Fibroblast of lung (primary cell): Measurements from ENCODE around the gene FIBCD1. TPM values are rescaled to one million over a fixed set of nuclear protein-coding genes. Genes with fewer than 3 reads are reported as not detected.

Source experiments
- DNase-seq, 2 donors: peaks; one replicate each; pipeline versions ENCODE4 v3.0.0 to v3.0.0-alpha.2; 2010; ENCODE audit warnings: low read depth in 2 of 2
- H2AFZ ChIP-seq: 2 replicates; pipeline ENCODE4 v1.5.1; 2012; ENCODE audit warnings: low read length, control low read depth, inconsistent platforms
- H3K27ac ChIP-seq: 2 replicates; pipeline ENCODE4 v1.5.1; 2011; ENCODE audit warnings: low read length, control low read depth; ENCODE audit not compliant: insufficient read depth
- H3K27me3 ChIP-seq: 2 replicates; pipeline ENCODE4 v1.5.1; 2011; ENCODE audit warnings: mild to moderate bottlenecking, low read length; ENCODE audit not compliant: control insufficient read depth, insufficient read depth
- H3K36me3 ChIP-seq: 2 replicates; pipeline ENCODE4 v1.5.1; 2011; ENCODE audit warnings: low read length; ENCODE audit not compliant: control insufficient read depth, insufficient read depth
- H3K4me1 ChIP-seq: 2 replicates; pipeline ENCODE4 v1.5.1; 2011; ENCODE audit warnings: low read length; ENCODE audit not compliant: control insufficient read depth, insufficient read depth; ENCODE audit errors: extremely low read depth
- H3K4me2 ChIP-seq: 2 replicates; pipeline ENCODE4 v1.5.1; 2011; ENCODE audit warnings: low read length, control low read depth; ENCODE audit not compliant: insufficient read depth; ENCODE audit errors: extremely low read depth
- H3K4me3 ChIP-seq, 4 experiments: fragments of 200-600 bp in 1 of 4; sonication (generic) in 1 of 4; replicated peaks in 1 of 4; 2 replicates each; pipeline ENCODE4 v1.5.1; 2011 to 2016; ENCODE audit warnings: low read length in 4 of 4, low read depth in 3 of 4, mild to moderate bottlenecking in 3 of 4, control low read depth in 2 of 4, inconsistent platforms in 1 of 4, mixed read lengths in 1 of 4; ENCODE audit not compliant: insufficient read depth in 1 of 4; ENCODE audit errors: control extremely low read depth in 1 of 4
- H3K79me2 ChIP-seq: 2 replicates; pipeline ENCODE4 v1.5.1; 2012; ENCODE audit warnings: mild to moderate bottlenecking, low read length, inconsistent platforms; ENCODE audit not compliant: control insufficient read depth, insufficient read depth
- H3K9ac ChIP-seq: 2 replicates; pipeline ENCODE4 v1.5.1; 2011; ENCODE audit warnings: mild to moderate bottlenecking, low read length, control low read depth; ENCODE audit not compliant: insufficient read depth
- H3K9me3 ChIP-seq: 2 replicates; pipeline ENCODE4 v1.5.1; 2012; ENCODE audit warnings: low read depth, low read length; ENCODE audit not compliant: control insufficient read depth, insufficient read depth
- H4K20me1 ChIP-seq: 2 replicates; pipeline ENCODE4 v1.5.1; 2011; ENCODE audit warnings: low read length; ENCODE audit not compliant: control insufficient read depth, insufficient read depth; ENCODE audit errors: extremely low read depth
- CTCF ChIP-seq, 2 donors: IDR thresholded peaks in 1 of 2; conservative IDR thresholded peaks in 1 of 2; 1 replicate in 1 of 2; 2 replicates in 1 of 2; pipeline ENCODE4 v1.5.1; 2011 to 2012; ENCODE audit warnings: low read length in 2 of 2, control low read depth in 1 of 2, inconsistent platforms in 1 of 2, low read depth in 1 of 2, mild to moderate bottlenecking in 1 of 2
- EZH2 ChIP-seq: IDR thresholded peaks from 2 replicates; pipeline ENCODE4 v1.5.1; 2012; ENCODE audit warnings: low read length, control low read depth, mild to moderate bottlenecking; ENCODE audit errors: missing control alignments
- polyA plus RNA-seq, 2 donors: library from polyadenylated mRNA; depleted of rRNA in 1 of 2; stranded (reverse) in 1 of 2; unstranded in 1 of 2; fragments of >200 nt; gene quantifications; 2 replicates each; pipeline ENCODE4 v1.2.1, GENCODE V29; 2011 to 2012; ENCODE audit warnings: missing spikeins in 1 of 2
- total RNA-seq: library from RNA; depleted of rRNA; stranded (reverse); fragments of >200 nt; gene quantifications from 2 replicates; pipeline ENCODE4 v1.2.1, GENCODE V29; 2014

Gene FIBCD1
- total and polyA plus RNA-seq, 2 donors (not counting 1 experiment from before 2014, with no cell fraction given): 7.3 to 28.0 TPM

DNA sequence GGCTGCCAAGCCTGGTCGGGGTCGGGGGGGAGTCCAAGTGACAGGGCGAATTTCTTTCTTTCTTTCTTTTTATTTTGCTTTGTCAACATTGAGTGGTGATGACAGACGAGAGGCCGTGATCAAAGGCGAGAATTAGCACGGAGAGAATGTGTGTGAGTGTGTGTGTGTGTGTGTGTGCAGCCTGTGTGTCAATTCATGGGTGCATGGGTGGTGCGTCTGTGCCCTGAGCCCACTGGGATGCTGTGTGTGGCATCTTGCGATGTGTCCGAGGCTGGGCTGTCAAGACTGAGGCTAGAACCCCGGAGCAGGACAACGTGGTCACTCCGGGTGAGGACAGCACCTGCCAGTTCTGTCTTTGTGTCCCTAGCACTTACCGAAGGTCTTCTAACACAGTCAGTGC, 4.7 kb upstream of the FIBCD1 start:
- Histone ChIP-seq H3K4me1 (peaks cover 3% of the 10 kb centered on the region), H3K4me2 (no peak overlapping the region), H2AFZ (no peak overlapping the region), H3K9ac (no peak overlapping the region), H4K20me1 (no peaks in the 10 kb centered on the region), H3K36me3 (no peaks in the 10 kb centered on the region), H3K27me3 (peaks cover 23% of the 10 kb centered on the region), H3K9me3 (no peaks in the 10 kb centered on the region), H3K27ac (no peak overlapping the region), H3K4me3 (no peak overlapping the region), H3K79me2 (no peaks in the 10 kb centered on the region)
- TF ChIP-seq EZH2 (no peak), CTCF (conservative IDR thresholded peaks at IDR 0.05 in 1 of 2, IDR thresholded peaks at IDR 0.05 in 1 of 2; ENCODE audit: low read depth in 1 of 2, low read length in 2 of 2) (no peak)
- no peak for DNase-seq

GRCh38 chr9:130943221-130943620, 4.2 kb upstream of the FIBCD1 start:
- no peak overlapping the region for H3K9ac ChIP-seq
- no peak overlapping the region for H2AFZ ChIP-seq
- no peaks in the 10 kb centered on the region for H3K36me3 ChIP-seq
- H3K4me2 ChIP-seq: no peak overlapping the region
- H3K27me3 ChIP-seq: peaks cover 23% of the 10 kb centered on the region
- H3K4me3 ChIP-seq: no peak overlapping the region
- no peak overlapping the region for H3K27ac ChIP-seq
- no peaks in the 10 kb centered on the region for H3K9me3 ChIP-seq
- DNase-seq: no peak
- H3K4me1 ChIP-seq: peaks cover 3% of the 10 kb centered on the region
- TF ChIP-seq CTCF (conservative IDR thresholded peaks at IDR 0.05 in 1 of 2, IDR thresholded peaks at IDR 0.05 in 1 of 2; ENCODE audit: low read depth in 1 of 2, low read length in 2 of 2): no peak
- no peak for TF ChIP-seq EZH2
- H3K79me2 ChIP-seq: no peaks in the 10 kb centered on the region
- H4K20me1 ChIP-seq: no peaks in the 10 kb centered on the region

GRCh38 chr9:130942679-130943078, 3.6 kb upstream of the FIBCD1 start:
- Histone ChIP-seq H3K4me3 (no peak overlapping the region), H2AFZ (no peak overlapping the region), H4K20me1 (no peaks in the 10 kb centered on the region), H3K36me3 (no peaks in the 10 kb centered on the region), H3K4me1 (peaks cover 4% of the 10 kb centered on the region), H3K9me3 (no peaks in the 10 kb centered on the region), H3K9ac (no peak overlapping the region), H3K27ac (no peak overlapping the region), H3K4me2 (no peak overlapping the region), H3K79me2 (no peaks in the 10 kb centered on the region), H3K27me3 (peaks cover 23% of the 10 kb centered on the region)
- DNase-seq: no peak
- TF ChIP-seq EZH2 (no peak), CTCF (conservative IDR thresholded peaks at IDR 0.05 in 1 of 2, IDR thresholded peaks at IDR 0.05 in 1 of 2; ENCODE audit: low read depth in 1 of 2, low read length in 2 of 2) (no peak)
